Prostate gland (tissue), 2 donors: ENCODE measurements around the gene CAP2. TPM values are rescaled to one million over a fixed set of nuclear protein-coding genes. Genes with fewer than 3 reads are reported as not detected.
A peak's percentile ranks its signal among the peaks of the same experiment; 100 is the strongest.

Experiments
- DNase-seq: peaks from one replicate; pipeline ENCODE4 v3.0.0-alpha.2; 2019; ENCODE audit warnings: low spot score
- H3K27ac ChIP-seq, 2 donors: fragments of 200-600 bp; sonication (generic); 2 replicates each; pipeline ENCODE4 v1.5.1; 2017 to 2019
- H3K27me3 ChIP-seq: fragments of 200-600 bp; sonication (generic); replicated peaks from 2 replicates; pipeline ENCODE4 v1.5.1; 2019; ENCODE audit not compliant: insufficient read depth
- H3K36me3 ChIP-seq, 2 donors: fragments of 200-600 bp; sonication (generic); 1 replicate in 1 of 2; 2 replicates in 1 of 2; pipeline versions ENCODE4 v1.5.1 to v1.8.1; 2017 to 2019
- H3K4me1 ChIP-seq: fragments of 200-600 bp; sonication (generic); replicated peaks from 2 replicates; pipeline ENCODE4 v1.5.1; 2019
- H3K4me3 ChIP-seq, 2 donors: fragments of 200-600 bp; sonication (generic); 2 replicates each; pipeline ENCODE4 v1.5.1; 2017 to 2019
- H3K9me3 ChIP-seq: fragments of 200-600 bp; sonication (generic); 2 replicates; pipeline ENCODE4 v1.5.1; 2017
- POLR2A ChIP-seq: fragments of 450-650 bp; IDR thresholded peaks from one replicate; pipeline ENCODE4 v1.6.1; 2016; ENCODE audit warnings: antibody characterized with exemption, mild to moderate bottlenecking
- POLR2AphosphoS5 ChIP-seq: sonication (generic); formaldehyde crosslinking; IDR thresholded peaks from one replicate; pipeline ENCODE4 v1.6.1; 2017; ENCODE audit warnings: antibody characterized with exemption
- WGBS: methylation state at CpG from one replicate; pipeline ENCODE4 v1.1.5; 2018; 5-methylcytosine and 5-hydroxymethylcytosine counted together
- intact Hi-C: fragments of 100-400 bp; cut with DNase I; formaldehyde crosslinking; loops from one replicate; pipeline ENCODE4 v1.14.2; 2022
- total RNA-seq, 2 donors: library from RNA; depleted of rRNA; stranded (reverse); fragments of >200 nt; gene quantifications; one replicate each; pipeline ENCODE4 v1.1.0, GENCODE V29; 2016
- TF ChIP-seq, protein P1 (sequence below), 4 experiments: fragments of 200-600 bp in 2 of 4; fragments of 450-650 bp in 2 of 4; sonication (generic) in 2 of 4; IDR thresholded peaks; 1 replicate in 3 of 4; 2 replicates in 1 of 4; pipeline ENCODE4 v1.5.1; 2016 to 2019; ENCODE audit warnings: antibody characterized with exemption in 4 of 4, mild to moderate bottlenecking in 2 of 4, moderate library complexity in 2 of 4

The CAP2 gene
- total RNA-seq, 2 donors from 2014 or later = 8.7 to 10.0 TPM

DNA sequence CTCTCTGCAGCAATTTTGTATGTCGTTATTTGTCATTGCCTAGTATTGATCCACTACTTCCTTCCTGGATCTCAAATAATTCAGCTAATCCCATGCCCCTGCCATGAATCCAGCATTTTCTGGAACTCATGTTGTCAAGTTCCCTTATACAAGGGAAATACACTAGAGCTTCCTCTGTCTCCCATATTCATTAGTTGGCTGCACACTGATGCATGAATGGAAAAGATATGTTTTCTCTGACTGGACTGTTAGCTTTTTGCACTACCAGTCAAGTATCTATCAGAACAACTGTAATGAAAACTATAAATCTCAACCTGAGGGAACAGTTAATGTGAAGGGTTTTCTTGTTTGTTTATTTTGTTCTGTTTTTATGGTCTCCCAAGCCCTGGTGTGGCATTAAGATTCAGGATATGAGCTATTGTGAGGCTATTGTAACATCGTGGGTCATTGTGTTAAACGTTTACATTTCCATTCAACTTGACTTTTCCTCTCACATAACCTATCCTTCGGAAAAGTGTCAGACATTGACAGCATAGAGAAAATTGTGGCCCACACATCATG, 104.2 kb downstream of the CAP2 start:
- Histone ChIP-seq H3K27ac (no peak overlapping the region), H3K27me3 (no peaks in the 10 kb centered on the region), H3K9me3 (no peaks in the 10 kb centered on the region), H3K36me3 (no peaks in the 10 kb centered on the region), H3K4me1 (no peaks in the 10 kb centered on the region), H3K4me3 (no peak overlapping the region)
- intact Hi-C loops = no loop called here
- 63% methylated on average over 4 of the region's 4 CpGs for WGBS
- no peak for TF ChIP-seq POLR2AphosphoS5
- TF ChIP-seq POLR2A = no peak
- TF ChIP-seq, protein P1, sequence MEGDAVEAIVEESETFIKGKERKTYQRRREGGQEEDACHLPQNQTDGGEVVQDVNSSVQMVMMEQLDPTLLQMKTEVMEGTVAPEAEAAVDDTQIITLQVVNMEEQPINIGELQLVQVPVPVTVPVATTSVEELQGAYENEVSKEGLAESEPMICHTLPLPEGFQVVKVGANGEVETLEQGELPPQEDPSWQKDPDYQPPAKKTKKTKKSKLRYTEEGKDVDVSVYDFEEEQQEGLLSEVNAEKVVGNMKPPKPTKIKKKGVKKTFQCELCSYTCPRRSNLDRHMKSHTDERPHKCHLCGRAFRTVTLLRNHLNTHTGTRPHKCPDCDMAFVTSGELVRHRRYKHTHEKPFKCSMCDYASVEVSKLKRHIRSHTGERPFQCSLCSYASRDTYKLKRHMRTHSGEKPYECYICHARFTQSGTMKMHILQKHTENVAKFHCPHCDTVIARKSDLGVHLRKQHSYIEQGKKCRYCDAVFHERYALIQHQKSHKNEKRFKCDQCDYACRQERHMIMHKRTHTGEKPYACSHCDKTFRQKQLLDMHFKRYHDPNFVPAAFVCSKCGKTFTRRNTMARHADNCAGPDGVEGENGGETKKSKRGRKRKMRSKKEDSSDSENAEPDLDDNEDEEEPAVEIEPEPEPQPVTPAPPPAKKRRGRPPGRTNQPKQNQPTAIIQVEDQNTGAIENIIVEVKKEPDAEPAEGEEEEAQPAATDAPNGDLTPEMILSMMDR (IDR thresholded peaks at IDR 0.05) = no peak
- DNase-seq = no peak

DNA sequence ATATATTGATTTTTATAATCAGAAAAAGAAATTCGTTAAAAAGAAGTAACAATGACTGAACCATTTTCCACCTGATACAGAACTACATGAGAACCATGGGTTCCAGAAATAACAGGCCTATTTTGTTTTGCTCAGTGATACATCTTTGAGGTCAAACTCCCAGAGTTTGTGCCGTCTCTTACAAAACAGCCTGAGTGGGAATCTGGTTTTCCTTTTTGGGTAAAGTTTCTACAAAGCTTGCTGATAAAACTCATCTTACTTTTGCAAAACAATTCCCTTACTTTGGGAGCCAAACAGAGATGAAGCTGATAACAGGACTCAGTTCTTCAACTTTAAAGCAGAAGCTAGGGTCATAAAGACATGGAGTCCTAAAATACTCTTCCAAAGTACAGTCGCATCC, 108.0 kb downstream of the CAP2 start:
- Histone ChIP-seq H3K27me3 (no peaks in the 10 kb centered on the region), H3K36me3 (no peaks in the 10 kb centered on the region), H3K27ac (peak overlapping the region in 1 of 2 donors; percentile 2), H3K4me1 (no peaks in the 10 kb centered on the region), H3K4me3 (no peak overlapping the region), H3K9me3 (no peaks in the 10 kb centered on the region)
- 70% methylated on average over 3 of the region's 3 CpGs for WGBS
- intact Hi-C loops = no loop called here
- TF ChIP-seq, protein P1 (IDR thresholded peaks at IDR 0.05) = no peak
- TF ChIP-seq POLR2A (no peak), POLR2AphosphoS5 (no peak)
- no peak for DNase-seq

DNA sequence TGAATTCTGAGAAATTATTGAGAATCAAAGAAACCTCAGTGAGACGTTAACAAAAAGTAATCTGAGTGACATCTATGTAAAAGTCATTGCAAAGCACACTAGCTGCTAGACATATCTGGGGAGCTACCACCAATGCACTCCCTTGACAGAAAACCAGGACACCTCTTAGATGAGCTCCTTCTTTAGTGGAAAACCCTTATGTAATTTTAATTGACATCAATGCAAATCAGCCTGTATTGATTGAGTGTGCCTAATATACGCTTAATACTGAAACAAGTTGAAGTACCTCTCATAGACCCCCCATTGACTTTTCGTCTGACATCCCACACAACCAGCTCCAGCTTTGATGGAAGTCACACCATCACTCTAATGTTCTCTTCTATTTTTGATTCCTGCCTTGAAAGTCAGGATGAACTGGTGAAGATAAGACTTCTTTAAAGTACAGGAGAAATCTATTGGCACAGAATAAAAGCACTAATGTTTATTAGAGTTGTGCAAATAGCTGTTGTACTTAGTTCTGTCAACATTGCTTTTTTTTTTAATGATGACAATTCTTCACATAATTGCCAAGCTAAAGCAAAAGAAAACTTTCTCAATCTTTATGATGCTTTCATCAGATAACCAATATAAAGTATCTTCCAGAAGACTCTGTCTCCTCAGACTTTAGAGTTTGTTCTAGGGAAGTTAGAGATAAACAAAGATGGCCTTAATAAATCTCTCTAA, 108.7 kb downstream of the CAP2 start:
- Histone ChIP-seq H3K4me3 (no peak overlapping the region), H3K9me3 (no peaks in the 10 kb centered on the region), H3K4me1 (no peaks in the 10 kb centered on the region), H3K36me3 (no peaks in the 10 kb centered on the region), H3K27me3 (no peaks in the 10 kb centered on the region), H3K27ac (peak overlapping the region in 1 of 2 donors; percentile 58)
- peak; percentile 57 for TF ChIP-seq POLR2AphosphoS5
- TF ChIP-seq, protein P1 (IDR thresholded peaks at IDR 0.05) = no peak
- no peak for TF ChIP-seq POLR2A
- WGBS = 60% methylated on average over 3 of the region's 3 CpGs
- intact Hi-C loops = no loop called here
- no peak for DNase-seq

DNA sequence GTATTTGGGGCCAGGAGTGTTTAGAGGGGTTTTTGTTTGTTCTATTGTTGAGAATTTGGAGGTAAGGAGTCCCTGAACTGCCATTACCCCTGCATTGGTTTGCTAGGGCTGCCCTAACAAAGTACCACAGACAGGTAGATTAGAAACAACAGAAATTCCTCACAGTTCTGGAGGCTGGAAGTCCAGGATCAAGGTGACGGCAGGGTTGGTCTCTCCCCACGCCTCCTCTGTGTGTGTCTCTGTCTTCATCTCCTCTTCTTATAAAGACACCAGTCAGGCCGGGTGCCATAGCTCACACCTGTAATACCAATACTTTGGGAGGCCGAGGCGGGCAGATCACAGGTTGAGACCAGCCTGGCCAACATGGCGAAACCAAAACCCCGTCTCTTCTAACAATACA, 109.7 kb downstream of the CAP2 start:
- TF ChIP-seq, protein P1 (IDR thresholded peaks at IDR 0.05) = no peak
- H3K27ac ChIP-seq = peak overlapping the region; percentile 26 to 58
- no peak overlapping the region for H3K4me3 ChIP-seq
- no peaks in the 10 kb centered on the region for H3K36me3 ChIP-seq
- no peaks in the 10 kb centered on the region for H3K9me3 ChIP-seq
- no peaks in the 10 kb centered on the region for H3K27me3 ChIP-seq
- intact Hi-C loops = no loop called here
- no peaks in the 10 kb centered on the region for H3K4me1 ChIP-seq
- no peak for DNase-seq
- 96% methylated on average over 7 of the region's 7 CpGs for WGBS

DNA sequence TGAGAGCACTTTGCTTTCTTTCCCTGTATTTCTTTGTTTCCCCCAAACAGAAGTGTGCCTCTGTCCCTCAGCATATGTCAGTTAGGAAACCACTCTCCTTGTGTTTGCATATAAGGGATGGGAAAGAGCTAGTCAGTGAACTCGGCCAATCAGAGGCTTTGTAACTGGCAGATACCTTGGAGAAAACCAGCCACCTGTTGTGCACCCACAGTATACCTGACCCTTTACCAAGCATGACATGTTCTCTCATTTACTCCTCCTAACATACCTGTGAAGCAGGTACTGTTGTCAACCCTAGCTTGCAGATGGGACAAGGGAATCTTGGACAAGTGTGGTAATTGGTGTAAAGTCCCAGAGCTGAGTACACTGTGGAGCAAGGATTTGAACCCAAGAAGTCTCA, 110.6 kb downstream of the CAP2 start:
- H3K27ac ChIP-seq = no peak overlapping the region
- WGBS = 89% methylated on average over 1 of the region's 1 CpG
- intact Hi-C loops = no loop called here

More for the DNA sequence above, 110.6 kb downstream of the CAP2 start:
- Histone ChIP-seq H3K4me1 (no peaks in the 10 kb centered on the region), H3K27me3 (no peaks in the 10 kb centered on the region), H3K9me3 (no peaks in the 10 kb centered on the region), H3K4me3 (no peak overlapping the region), H3K36me3 (no peaks in the 10 kb centered on the region)
- DNase-seq = no peak
- TF ChIP-seq POLR2A (no peak), POLR2AphosphoS5 (no peak)
- TF ChIP-seq, protein P1 (IDR thresholded peaks at IDR 0.05) = no peak
